GM21528 (cell line): ENCODE measurements around the gene ARRB1.
A peak's percentile ranks its signal among the peaks of the same experiment; 100 is the strongest.
"Not testable (repeated sequence)": the region's sequence is repeated elsewhere in the genome, so short reads cannot be mapped to it uniquely, and the experiment has no call there.

Experiments used
- ATAC-seq: cut with Tn5 transposase; IDR thresholded peaks from one replicate; pipeline ENCODE4 v1.9.1; 2021; ENCODE audit warnings: mild to moderate bottlenecking, moderate library complexity; ENCODE audit not compliant: unreplicated experiment, low FRiP score

ARRB1 gene

DNA sequence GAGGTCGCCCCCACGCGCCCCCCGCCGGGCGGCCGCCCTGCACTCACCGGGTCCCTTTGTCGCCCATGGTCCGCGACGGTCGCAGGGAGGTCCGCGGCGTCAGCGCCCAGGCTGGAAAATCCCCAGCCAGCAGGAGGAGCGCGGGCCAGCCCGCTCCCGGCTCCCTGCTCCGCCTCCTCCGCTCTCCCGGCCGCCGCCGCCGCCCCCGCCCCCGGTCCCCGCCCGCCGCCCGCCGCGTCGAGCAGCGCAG is at the start of gene ARRB1:
Gene ARRB1 (minus strand): TSS at position 121 of the 250 bp plus-strand sequence. CDS start 54 bp downstream, at position 67.
- ATAC-seq, result no peak

DNA sequence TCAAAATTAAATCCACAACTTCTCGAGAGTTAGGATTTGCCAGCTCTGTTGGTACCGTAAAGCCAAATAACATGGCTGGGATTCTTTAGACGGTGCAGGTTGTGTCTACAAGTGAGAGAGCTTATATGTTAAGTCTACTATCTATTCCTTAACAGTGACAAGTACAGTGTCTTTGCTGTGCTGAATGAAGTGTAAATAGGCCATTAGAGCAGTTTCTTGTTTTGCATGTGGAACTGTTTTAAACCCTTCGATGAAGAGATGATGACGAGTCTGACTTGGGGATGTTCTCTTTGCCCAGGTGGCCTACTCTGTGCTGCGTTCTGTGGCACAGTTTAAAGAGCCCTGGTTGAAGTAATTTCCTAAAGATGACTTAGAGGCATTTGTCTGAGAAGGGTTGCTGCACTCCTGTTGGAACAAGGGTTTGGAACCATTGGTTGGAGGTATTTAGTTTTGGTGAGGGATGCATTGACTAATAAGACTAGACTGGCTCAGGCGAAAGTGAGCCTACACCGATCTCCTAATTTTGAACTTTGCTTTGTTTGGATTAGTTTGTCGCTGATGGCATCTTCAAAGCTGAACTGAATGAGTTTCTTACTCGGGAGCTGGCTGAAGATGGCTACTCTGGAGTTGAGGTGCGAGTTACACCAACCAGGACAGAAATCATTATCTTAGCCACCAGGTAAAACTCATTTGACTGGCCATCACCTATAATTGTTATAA is 48.8 kb upstream of the ARRB1 start:
- ATAC-seq, result no peak

DNA sequence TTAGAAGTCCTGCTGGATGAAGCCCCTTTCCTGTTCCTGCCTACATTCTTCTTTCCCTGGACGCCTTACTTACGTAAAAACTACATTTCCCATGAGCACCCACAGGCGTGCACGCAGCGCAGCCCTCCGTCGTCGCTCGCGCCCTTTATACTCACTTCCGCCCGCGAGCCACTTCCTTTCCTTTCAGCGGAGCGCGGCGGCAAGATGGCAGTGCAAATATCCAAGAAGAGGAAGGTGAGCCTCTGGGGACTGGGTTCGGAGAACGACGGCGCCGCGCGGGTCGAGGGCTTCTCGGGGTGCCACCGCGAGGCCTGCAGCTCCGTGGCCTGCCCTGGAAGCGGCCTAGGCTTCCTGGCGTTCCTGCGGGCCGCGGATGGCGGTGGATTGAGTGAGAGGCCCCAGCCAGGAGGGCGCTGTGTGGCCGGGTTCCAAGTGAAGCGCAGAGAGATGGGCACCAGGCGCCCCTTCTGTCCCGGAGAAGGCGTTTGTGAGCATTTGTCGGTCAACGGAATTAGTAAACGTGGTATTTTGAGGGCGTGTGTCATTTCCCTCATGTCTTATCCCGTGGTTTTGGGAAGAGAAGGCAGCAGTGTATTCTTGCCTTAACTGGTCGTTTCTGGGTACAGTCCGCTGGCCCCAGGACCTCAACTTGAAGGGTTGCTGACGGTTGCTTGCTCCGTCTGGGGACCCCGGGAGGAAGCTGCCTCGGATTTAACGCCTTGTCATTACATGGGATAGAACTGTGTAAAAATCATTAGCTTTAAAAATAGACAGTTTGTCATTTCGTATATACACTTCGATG is 48.1 kb upstream of the ARRB1 start, which contains the start of gene RPS3:
Gene RPS3 (plus strand): TSS at position 175 of the 802 bp plus-strand sequence. CDS start 30 bp downstream, at position 205.
- ATAC-seq, result peak; percentile 83

DNA sequence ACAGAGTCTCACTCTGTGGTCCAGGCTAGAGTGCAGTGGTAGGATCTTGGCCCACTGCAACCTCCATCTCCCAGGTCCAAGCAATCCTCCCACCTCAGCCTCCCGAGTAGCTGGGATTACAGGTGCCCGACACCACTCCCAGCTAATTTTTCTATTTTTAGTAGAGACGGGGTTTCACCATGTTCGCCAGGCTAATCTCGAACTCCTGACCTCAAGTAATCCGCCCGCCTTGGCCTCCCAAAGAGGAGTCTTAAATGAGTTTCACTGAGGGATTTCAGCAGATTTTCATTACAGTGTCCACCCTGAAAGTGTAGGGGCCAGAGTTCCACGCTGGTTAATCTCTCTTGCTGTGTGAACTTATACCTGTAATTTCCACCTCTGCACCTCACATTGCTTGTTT is 47.4 kb upstream of the ARRB1 start:
- ATAC-seq, result no peak

DNA sequence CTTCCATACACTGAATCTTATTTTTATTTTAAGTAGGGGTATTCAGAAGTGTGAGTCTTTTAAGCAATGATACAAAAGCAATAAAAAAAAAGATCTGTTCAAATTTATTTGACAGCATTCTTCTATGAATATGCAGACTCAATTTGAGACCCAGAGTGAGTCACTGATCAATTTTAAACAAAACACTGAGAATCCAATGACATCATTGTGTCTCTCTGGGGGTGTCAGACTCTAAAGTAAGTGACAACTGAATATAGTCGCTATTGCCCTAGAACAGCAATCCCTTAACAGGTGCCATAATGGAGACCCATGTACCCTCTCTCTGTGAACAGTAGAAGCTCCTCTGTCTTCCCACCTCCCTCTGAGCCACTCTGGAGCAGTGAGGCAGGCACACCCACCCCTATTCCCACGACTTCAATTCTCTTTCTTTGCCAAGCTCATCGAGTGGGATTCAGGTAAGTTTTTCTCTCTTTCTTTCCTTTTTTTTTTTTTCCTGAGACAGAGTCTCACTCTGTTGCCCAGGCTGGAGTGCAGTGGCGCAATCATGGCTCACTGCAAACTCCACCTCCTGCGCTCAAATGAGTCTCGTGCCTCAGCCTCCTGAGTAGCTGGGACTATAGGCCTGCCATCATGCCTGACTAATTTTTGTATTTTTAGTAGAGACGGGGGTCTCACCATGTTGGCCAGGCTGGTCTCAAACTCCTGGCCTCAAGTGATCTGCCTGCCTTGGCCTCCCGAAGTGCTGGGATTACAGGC is 42.8 kb upstream of the ARRB1 start:
- ATAC-seq, result no peak

DNA sequence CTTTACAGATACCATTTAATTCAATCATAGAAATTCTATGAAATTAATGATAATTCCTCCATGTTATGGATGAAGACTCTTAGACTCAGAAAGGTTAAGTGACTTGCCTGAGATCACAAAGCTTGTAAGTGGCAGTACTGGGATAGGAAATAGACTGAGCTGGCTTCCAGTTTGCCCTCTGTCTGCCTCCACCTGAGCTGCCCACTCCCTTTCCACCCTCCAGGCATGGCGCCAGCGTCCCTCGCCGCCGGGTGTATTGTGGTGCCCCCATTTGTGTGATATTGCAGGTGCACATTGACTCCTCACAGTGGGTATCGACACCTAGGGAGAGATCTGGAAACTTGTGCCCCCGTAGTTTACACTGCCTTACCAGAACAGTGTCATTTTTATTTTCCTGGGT is 38.5 kb upstream of the ARRB1 start:
- no peak for ATAC-seq

DNA sequence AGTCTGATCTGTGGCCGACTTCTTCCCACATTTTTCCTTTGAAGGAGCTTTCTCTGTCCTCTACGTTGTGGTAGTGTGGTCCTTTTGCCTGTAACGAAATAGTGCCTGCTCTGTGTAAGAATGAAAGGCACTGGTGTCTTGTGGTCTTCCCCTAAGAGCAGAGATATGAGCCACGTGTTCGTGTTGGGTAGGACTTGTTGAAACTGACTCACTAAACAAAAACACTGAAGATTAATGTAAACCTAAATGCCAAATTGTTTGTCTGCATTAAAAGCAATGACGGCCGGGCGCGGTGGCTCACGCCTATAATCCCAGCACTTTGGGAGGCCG is 37.8 kb upstream of the ARRB1 start:
- ATAC-seq, result no peak

DNA sequence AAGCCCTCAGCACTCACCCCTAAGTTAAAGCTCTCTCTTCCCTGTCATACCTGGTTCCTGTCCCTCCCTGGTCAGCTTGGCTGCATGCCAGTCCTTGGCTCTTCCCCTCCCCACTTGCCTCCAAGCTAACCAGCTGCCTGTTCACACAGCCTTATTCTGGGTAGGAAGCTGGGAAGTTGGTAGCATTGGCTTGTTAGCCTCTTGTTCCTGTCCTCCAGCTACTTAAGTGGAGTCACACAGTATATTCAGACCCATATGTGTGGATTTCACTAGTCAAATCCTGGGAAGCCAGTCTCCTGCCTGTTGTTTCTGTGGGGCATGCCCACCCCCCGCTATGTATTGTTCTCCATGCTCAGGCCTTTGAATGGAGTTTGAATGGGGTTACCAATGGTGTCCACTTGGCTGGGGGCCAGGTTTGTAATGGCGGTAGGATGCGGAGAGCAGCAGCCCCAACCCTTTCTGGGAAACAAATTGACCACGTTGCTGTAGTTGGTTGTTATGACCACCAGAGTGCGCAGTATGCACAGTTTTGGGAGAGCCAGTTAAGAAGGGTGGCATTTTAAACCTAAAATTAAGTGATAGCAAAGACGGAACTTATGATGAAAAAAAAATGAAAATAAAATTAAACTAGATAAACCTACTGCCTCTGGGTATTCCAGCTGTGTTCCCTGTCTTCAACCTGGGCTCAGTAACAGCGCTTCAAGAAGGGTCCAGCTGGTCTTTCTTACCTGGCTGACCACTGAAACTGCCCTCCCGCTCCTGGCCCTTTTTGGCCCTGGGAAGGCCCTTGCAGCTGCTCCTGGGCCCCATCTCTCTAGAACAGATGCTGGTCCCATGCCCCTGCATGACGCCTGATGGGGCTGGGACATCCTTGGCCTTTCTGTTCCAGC is 37.2 kb upstream of the ARRB1 start:
- no peak for ATAC-seq

DNA sequence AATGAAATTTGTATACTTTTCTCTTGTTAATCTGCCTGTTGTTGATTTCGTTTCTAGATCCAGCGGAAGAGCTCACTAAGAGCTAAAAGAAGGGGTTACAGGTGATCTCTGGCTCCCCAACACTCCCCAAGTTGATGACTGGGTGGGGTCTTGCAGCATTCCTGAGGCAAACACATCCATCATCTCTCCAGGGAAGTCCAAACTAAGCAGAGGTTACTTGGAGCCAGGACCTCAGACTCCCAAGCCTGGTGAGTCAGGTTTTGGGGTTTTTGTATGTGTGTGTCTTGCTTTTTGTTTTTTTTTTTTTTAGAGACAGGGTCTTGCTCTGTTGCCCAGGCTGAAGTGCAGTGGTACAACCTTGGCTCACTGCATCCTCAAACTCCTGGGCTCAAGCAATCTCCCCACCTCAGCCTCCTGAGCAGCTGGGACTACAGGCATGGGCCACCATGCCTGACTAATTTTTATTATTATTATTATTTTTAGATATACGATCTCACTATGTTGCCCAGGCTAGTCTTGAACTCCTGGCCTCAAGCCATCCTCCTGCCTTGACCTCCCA is 36.4 kb upstream of the ARRB1 start:
- no peak for ATAC-seq

DNA sequence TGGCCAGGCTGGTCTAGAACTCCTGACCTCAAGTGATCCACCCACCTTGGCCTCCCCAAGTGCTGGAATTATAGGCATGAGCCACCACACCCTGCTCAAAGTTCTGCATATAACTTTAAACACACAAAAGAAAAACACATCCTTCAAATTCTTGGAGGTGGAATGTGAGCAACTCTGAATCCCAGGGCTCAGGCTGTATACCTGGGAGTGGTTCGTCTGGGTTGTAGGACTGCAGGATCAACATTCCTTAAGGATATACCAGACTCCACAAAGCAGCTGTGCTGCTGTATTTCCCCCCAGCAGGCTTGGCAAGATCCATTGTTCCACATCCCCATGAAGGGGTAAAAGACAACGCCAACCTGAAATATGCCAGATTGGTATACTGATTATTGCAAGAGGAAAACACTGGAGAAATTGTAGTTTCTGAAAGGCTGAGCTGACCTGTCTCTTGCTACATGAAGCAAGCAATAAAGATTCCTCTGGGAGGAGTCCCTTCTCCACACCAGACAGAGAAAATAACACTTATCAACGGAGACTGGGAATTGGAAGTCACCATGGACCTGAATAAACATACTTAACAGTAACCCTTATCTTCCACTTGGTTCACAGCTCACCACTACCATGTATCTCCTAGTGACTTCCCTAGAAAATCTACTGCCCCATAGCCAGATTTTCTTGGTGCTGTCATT is 35.6 kb upstream of the ARRB1 start:
- no peak for ATAC-seq

DNA sequence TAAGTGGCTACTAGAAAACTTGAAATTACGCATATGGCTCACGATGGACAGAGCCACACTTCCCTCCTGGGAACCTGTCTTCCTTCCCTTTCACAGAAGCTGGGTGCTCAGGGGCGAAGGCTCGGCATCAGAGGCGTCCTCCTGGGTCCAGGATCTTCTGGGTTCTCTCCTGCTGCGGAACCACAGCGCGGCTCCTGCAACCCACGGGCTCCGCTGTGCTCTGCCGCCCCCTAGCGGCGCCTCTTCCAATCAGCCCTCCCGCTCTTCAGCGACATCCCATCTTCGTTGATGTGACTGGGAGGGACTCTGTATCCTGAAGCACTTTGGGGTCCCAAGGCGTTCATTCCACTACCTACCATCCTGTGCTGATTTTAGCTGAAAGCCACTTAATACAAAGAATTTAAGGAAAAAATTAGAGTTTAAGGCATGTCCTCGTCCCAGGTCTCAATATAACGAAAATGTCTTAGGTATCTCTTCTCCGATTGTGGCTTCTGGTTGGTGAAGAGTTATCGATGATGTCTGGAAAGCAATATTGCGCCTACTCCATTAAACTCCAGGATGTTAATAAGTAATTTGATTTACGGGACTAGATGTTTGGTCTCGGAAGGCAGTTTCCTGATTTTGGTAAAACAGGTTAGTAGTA is 33.1 kb upstream of the ARRB1 start:
- ATAC-seq, result no peak

DNA sequence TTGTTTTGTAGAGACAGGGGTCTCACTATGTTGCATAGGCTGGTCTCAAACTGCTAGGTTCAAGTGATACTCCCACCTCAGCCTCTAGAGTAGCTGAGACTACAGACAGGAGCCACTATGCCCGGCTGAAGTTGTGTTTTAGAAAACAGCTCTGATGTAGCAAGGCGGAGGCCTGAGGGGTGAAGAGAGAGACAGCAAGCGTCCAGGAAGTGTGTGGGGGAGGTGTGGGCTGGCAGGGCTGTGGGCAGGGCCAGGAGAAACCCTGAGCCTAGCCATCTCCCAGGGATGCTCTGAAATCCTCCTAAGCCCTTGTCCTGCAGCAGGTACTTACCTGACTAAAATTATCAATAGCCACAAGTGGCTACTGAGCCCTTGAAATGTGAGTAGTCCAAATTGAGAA is 31.8 kb upstream of the ARRB1 start:
- no peak for ATAC-seq

DNA sequence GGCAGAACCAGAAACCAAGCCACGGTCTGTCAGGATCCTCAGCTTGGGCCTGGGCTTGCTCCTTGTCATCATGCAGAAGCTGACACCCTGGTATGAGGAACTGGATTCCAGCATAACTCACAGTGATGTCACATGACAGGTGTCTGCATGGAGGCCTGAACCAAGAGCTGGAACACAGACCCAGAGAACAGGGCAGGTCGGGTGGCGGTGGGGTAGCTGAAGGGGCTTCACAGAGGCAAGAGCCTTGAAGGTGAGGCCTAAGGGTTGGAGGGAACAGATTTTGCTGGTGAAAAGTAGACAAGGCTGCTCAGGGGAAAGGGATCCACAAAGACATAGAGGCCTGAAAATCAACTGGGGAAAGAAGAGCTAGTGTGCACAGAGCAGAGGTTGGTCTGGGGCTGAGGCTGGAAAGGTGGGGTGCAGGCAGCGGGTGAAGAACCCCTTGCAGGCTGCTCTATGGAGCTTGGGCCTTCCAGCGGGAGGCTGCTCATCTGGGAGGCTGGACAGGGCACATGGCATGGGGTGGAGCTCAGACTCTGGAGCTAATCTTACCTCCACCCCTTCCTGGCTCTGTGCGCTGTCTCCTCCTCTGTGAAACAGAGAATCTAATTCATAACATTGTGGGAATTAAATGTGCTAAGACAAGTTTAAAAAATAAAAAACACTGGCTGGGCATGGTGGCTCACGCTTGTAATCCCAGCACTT is 29.4 kb upstream of the ARRB1 start:
- ATAC-seq, result no peak

DNA sequence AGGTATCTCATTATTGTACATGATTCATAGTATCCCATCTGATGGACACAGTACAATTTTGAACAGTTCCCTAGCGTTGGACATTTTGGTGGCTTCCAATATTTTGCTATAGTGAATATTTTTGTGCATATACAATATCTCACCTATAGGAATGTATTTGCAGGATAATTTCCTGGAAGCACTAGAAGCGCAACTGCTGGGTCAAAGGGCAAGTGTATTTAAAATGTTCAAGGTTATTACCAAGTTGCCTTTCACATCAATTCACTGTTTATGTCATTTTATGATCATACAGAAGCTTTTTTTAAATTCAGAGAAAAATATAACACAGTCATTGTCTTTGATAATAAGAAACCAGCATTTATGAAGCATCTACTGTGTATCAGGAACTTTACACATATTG is 28.8 kb upstream of the ARRB1 start:
- no peak for ATAC-seq

DNA sequence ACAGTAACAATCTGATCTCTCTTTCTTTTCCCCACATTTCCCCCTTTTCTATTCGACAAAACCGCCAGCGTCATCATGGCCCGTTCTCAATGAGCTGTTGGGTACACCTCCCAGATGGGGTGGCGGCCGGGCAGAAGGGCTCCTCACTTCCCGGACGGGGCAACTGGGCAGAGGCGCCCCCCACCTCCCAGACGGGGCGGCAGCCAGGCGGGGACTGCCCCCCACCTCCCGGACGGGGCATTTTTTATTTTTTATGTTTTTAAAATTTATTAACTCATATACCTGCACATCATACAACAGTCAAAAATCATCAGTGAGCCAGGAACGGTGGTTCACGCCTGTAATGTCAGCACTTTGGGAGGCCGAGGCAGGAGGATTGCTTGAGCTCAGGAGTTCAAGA is 27.3 kb upstream of the ARRB1 start:
- not testable (repeated sequence) for ATAC-seq

DNA sequence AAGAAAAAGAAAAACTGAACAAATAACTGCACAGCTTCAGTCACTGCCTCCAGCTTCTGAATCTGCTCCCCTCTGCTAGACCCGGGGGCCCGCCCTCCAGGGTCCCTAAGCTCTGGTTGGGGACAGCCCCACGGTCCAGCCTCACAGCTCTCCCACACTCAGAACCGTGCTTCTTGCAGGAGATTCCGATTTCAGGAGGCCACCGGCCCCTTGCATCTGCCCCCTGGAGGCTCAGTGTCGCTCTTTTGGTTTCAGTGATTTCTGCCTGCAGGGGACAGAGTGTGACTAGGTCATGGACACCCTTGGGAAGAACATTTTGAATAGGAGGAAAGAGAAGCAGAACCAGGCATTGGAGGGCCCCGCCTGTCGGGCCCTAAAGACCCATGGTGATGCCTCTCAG is 24.7 kb upstream of the ARRB1 start:
- ATAC-seq, result no peak

DNA sequence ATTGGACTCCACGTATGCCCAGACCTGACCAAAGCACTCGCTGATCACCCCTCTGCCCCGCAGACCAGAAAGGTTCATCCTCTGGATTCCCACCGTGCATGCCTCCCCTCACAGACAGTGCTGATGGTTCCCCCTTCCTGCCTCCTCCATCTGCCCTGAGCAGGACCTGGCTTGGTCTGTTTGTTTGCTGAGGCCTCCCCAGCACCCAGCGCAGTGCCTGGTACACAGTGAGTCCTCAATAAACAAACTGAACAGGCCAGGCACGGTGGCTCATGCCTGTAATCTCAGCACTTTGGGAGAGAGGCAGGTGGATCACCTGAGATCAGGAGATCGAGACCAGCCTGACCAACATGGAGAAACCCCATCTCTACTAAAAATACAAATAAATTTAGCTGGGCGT is 24.2 kb upstream of the ARRB1 start:
- no peak for ATAC-seq

DNA sequence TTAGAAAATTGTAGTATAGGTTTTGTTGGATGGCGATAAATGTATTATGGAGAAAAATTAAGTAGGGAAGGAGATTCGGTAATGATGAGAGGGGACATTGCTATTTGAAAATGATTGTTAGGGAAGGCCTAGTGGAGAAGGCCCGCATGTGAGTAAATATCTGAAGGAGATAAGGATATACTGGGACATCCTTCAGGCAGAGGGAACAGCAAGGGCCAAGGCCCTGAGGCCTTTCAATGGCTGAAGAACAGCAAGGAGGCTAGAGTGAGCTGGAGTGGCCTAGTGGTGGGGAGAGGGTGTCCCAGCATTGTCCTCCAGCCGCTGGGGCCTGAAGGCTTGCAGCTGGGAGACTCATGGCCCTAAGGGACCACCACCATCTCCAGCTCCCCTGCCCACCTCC is 23.2 kb upstream of the ARRB1 start:
- no peak for ATAC-seq

DNA sequence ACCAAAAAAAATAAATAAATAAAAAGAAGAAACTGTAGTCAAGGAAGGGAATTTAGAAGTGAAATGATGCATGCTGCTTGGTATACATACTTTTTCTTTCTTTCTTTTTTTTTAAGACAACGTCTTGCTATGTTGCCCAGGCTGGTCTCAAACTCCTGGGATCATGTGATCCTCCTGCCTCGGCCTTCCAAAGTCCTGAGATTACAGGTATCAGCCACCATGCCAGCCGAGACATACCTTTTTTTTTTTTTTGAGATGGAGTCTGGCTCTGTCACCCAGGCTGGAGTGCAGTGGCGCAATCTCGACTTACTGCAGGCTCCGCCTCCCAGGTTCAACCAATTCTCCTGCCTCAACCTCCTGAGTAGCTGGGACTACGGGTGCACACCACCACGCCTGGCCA is 21.7 kb upstream of the ARRB1 start:
- no peak for ATAC-seq
